NCI-H69 (cell line): Measurements from ENCODE around the gene ABCC3.

Source experiments
- DNase-seq: peaks from one replicate; lab custom pipeline; 2025; lab: John Stamatoyannopoulos, UW

The ABCC3 gene

DNA sequence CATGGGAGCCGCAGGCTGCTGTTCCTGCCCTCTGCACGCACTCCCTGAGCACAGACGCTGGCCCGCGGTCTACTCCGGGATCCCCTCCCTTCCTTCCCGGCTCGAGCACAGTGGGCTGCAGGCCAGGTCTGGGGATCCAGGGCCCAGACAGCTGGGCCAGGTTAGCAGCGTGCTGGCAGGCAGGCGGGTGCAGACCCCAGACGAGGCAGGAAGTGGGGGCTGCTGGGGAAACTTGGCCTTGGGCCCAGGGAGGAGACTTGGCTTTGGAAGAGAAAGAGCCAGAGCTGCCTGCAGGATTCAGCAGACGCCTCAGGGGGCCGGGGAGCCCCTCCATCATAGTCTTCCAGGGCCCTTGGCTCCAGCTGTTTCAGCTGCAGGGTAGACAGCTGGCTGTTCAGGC is 30.2 kb upstream of the ABCC3 start:
- DNase-seq, result peak; percentile 95

- DNase-seq, result no peak
Measured at GRCh38 chr17:50605429-50605828, 29.3 kb upstream of the ABCC3 start.

- no peak for DNase-seq
Measured at GRCh38 chr17:50607522-50608175, 27.0 kb upstream of the ABCC3 start.

DNA sequence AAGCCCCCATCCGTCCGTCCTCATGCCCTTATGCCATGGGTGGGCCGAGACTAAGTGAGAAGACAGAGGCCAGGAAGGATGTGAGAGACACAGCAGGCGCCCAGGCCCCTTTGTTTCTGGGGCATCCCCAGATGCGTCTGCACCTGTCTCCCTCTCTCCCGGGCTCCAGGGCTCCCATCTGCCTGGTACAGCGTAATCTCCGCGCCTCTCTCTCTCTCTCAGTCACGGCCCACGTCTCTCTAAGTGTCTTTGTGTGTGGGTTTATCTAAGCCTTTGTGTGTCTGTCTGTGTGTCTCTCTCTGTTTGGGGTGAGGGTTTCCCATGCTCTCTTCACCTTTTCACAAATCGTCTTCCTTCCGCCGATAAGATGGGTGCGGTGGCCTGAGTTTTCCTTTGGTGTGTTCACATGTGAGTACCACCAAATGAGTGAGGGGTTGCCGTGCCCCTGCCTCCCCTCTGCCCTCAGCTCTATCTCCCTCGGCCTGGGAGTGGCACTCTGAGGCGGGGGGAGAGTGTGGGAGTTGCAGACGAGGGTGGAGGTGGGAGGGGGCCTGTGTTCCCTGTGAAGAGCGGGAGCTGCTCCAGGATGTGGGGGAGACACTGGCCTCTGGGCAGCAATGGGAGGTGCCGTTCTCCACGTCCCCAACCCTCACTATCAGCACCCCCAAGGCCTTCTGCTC is 25.8 kb upstream of the ABCC3 start:
- peak; percentile 82 for DNase-seq

- DNase-seq, result peak; percentile 59
Measured at GRCh38 chr17:50609380-50610074, 25.2 kb upstream of the ABCC3 start.

DNA sequence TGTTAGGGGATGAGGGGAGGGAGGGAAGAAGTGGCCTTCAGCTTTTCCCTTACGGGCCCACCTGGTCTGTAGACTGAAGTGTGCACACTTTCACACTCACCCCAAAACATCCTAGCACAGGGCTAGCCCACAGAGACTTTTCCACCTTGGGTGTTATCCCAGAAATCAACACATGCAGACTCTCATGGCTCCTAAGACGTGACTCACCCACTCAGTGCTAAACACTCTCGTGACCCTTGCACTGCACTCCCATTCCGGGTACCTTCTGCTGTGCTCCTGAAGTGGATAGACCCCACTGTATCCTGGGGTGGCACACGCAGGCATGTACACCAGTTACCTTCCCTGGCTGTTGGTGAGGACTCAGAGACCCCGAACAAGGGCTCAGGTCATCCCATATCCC is 23.0 kb upstream of the ABCC3 start:
- DNase-seq, result no peak

GRCh38 chr17:50612281-50612680 is 22.4 kb upstream of the ABCC3 start:
- DNase-seq, result no peak

DNA sequence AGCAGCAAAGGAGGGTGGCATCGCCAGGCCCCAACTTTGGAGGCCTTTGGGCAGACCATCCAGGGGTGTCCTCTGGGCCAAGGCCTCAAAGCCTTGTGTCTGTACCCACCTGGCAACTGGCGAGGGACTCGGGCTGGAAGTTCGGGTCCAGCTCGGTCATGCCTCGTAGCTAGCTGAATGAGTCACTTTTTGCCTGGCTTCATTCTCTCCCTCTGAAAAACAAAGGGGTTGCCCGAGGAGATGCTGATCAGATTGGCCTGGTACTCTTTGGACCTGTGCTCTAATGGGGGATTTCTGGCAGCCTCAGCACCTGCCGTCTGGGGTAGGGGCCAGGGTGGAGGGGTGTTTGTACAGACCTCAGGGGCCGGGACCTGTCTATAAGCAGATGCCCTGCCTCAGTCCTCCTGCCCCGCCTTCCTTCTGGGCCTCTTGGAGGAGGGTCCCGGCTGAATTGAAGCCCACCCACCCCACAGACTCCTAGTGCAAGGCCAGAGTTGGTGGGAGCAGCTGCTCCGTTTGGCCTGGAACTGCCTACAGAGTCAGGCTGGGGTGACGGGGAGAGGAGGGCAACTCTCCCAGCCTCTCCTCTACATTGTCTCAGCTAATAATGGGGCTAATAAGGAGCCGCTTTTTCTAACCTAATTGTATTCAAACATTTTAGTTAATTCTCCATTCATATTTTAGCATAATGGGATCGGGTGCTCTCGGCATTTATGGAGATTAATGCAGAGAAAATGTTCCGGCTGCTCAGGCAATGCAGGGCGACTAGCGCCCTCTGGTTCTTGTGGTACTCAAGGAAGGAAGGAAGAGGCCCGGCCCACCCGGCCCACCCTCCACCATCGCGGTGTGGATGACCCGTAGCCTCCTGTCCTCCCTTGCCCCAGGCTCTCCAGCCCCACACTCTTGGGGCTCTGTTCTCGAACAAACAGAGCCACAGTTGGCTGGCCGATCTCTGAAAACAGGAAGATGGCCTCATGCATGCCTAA is 21.4 kb upstream of the ABCC3 start:
- DNase-seq, result no peak

- no peak for DNase-seq
Measured at GRCh38 chr17:50614471-50615051, 20.1 kb upstream of the ABCC3 start.

DNA sequence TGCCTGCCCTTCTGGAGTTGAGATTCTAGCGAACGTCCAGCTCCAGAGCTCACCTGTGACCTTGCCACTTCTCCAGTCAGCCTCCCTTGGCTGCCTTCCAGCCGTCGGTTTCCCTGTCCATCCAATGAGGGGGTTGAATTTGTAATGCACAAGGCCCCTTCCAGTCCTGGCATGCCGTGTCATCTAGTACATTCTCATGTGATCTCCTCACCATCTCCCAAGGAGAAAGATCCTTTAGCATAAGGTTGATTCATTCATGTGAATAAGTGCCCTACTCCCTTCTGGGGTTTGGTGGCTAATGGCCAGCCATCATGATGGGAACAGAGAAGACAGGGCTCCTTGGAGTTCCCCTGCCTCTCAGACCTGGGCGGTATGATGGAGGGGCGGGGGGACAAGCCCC is 18.9 kb upstream of the ABCC3 start:
- DNase-seq, result no peak

GRCh38 chr17:50618300-50618699 is 16.4 kb upstream of the ABCC3 start:
- DNase-seq, result no peak

GRCh38 chr17:50618941-50619340 is 15.7 kb upstream of the ABCC3 start:
- no peak for DNase-seq

DNA sequence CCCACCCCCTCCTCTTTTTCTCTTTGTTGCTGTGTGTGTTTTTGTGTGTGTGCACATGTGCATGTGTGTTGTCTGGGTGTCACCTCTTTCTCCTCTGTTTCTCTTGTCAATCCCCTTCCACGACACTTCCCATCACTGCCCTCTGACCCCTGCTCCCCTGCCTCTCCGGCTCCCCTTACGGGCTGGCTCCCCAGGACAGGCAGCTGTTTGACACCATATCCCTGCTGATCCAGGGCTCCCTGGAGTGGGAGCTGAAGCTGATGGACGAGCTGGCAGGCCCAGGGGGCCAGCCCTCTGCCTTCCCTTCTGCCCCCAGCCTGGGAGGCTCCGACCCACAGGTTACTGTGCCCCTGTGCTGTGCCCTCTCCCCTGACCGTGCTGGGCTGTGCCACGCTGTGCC is 15.2 kb upstream of the ABCC3 start:
- DNase-seq, result no peak

DNA sequence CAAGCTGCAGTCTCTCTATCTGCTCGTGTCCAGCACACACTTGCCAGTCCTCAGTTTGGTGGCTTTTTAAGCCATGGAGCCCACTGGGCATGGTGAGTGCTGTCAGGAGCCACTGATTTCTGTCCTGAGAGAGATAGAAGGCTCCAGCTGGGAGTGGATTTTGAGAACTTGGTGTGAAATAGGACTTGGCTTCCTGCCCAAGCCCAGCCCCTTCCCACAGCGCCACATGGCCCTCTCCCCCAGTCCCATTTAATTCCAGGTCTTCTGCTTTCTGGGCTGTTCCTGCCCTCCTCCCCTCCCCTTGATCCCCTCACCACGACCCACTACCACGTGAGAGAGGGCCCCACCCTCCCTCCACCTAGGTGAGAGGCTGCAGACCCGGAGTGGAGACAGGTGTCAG is 14.4 kb upstream of the ABCC3 start:
- peak; percentile 41 for DNase-seq

GRCh38 chr17:50620858-50621257 is 13.8 kb upstream of the ABCC3 start:
- peak; percentile 64 for DNase-seq

GRCh38 chr17:50621574-50622031 is 13.1 kb upstream of the ABCC3 start:
- peak; percentile 47 for DNase-seq

GRCh38 chr17:50624321-50624934 is 10.3 kb upstream of the ABCC3 start:
- no peak for DNase-seq

DNA sequence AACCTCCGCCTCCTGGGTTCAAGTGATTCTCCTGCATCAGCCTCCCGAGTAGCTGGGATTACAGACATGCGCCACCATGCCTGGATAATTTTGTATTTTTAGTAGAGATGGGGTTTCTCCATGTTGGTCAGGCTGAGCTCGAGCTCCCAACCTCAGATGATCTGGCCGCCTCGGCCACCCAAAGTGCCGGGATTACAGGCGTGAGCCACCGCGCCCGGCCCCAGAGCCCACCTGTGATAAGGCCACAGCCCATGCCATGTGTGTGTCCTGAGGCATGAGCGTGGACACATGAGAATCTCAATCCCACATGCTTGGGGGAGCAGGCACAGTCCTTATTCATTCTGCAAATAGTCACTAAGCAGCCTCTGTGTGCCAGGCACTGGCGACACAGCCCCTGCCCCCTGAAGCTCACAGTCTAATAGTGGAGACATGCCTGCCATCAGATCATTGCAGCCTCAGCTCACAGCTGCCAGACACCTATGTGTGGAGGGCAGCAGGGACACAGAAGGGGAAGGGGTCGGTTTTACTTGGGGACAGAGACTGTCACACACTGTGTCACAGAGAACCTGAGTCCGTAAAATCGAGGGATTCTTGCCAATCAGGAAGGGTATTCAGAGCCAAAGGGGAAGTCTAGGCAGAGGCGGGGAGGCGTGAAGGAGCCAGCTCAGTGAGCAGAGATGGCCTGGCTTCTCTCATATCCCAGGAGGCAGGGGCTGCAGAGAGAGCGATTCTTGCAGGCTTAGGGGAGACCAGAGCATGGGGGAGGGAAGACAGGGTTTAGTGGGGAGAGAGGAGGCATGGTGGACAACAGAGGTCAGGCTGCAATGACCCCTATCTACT is 9.4 kb upstream of the ABCC3 start:
- DNase-seq, result no peak

GRCh38 chr17:50626037-50626574 is 8.6 kb upstream of the ABCC3 start:
- peak; percentile 84 for DNase-seq
